ENCODE results near the gene MAGEB2. TPM values are rescaled to one million over a fixed set of nuclear protein-coding genes. Genes with fewer than 3 reads are reported as not detected.

The MAGEB2 gene
- total RNA-seq, 1 experiment from 2014 or later: 0.13 TPM

GRCh38 chrX:30253257-30253656 lies 37.9 kb downstream of the MAGEB2 start:
- no peak overlapping the region for H3K18ac ChIP-seq (ENCODE audit: insufficient read length, low read depth, low read length)
- H3K56ac ChIP-seq (ENCODE audit: insufficient read length, low read depth, low read length): no peak overlapping the region
- peaks cover 35 to 83% of the 10 kb centered on the region in 2 experiments for H3K9me3 Mint-ChIP-seq
- H2AK5ac ChIP-seq (ENCODE audit: insufficient read length, low read length): no peak overlapping the region
- H2BK20ac ChIP-seq (ENCODE audit: low read depth, low read length, poor library complexity, severe bottlenecking): no peak overlapping the region
- H3K14ac ChIP-seq (ENCODE audit: insufficient read depth, low read length): no peak overlapping the region
- TF ChIP-seq, protein P1, sequence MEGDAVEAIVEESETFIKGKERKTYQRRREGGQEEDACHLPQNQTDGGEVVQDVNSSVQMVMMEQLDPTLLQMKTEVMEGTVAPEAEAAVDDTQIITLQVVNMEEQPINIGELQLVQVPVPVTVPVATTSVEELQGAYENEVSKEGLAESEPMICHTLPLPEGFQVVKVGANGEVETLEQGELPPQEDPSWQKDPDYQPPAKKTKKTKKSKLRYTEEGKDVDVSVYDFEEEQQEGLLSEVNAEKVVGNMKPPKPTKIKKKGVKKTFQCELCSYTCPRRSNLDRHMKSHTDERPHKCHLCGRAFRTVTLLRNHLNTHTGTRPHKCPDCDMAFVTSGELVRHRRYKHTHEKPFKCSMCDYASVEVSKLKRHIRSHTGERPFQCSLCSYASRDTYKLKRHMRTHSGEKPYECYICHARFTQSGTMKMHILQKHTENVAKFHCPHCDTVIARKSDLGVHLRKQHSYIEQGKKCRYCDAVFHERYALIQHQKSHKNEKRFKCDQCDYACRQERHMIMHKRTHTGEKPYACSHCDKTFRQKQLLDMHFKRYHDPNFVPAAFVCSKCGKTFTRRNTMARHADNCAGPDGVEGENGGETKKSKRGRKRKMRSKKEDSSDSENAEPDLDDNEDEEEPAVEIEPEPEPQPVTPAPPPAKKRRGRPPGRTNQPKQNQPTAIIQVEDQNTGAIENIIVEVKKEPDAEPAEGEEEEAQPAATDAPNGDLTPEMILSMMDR (conservative IDR thresholded peaks at IDR 0.05): no peak
- no peaks in the 10 kb centered on the region for H3K4me1 ChIP-seq (ENCODE audit: insufficient read depth, low read length)
- no peak overlapping the region for H2BK15ac ChIP-seq (ENCODE audit: low read depth, low read length)
- H3K27me3 ChIP-seq (ENCODE audit: insufficient read depth, low read length): no peaks in the 10 kb centered on the region
- no CpG with 5 or more reads among the region's 1 CpG for WGBS (ENCODE audit: extremely low coverage, insufficient read length, low lambda C conversion rate)
- no peak overlapping the region for H3K4me3 Mint-ChIP-seq
- H3K79me2 ChIP-seq (ENCODE audit: insufficient read depth, low read length): no peaks in the 10 kb centered on the region
- H3K27ac Mint-ChIP-seq: no peak overlapping the region
- no peak overlapping the region for H2BK120ac ChIP-seq (ENCODE audit: low read depth, low read length, poor library complexity, severe bottlenecking)
- peaks cover 15% of the 10 kb centered on the region for H3K9me3 ChIP-seq (ENCODE audit: control insufficient read depth, low read depth, low read length)
- no peak overlapping the region for H4K8ac ChIP-seq (replicated peaks; ENCODE audit: insufficient read length, low read depth, low read length)
- no peak overlapping the region for H3K27ac ChIP-seq (ENCODE audit: insufficient read length, low read depth, low read length)
- H2BK12ac ChIP-seq (ENCODE audit: insufficient read length, low read depth, low read length): no peak overlapping the region
- H3K27me3 Mint-ChIP-seq (ENCODE audit: low read depth): peaks cover 4% of the 10 kb centered on the region; the same call in 1 of the 2 replicates
- no peaks in the 10 kb centered on the region for H3K79me1 ChIP-seq (ENCODE audit: insufficient read depth, low read depth, low read length, poor library complexity, severe bottlenecking)
- H3K9ac ChIP-seq (ENCODE audit: extremely low read depth, insufficient read length, low read length): no peak overlapping the region
- H2BK5ac ChIP-seq (ENCODE audit: insufficient read length, low read length): no peak overlapping the region
- H3T11ph ChIP-seq (ENCODE audit: low read length): no peak overlapping the region
- H3K23me2 ChIP-seq (ENCODE audit: insufficient read length, low read depth, low read length, poor library complexity, severe bottlenecking): no peaks in the 10 kb centered on the region
- no peak overlapping the region for H2AFZ ChIP-seq (ENCODE audit: low read length)
- H3K36me3 Mint-ChIP-seq (ENCODE audit: insufficient read depth in 1 of 3, low read depth in 3 of 3): peaks cover 26 to 31% (median 28%) of the 10 kb centered on the region in 3 experiments
- H3K4me1 Mint-ChIP-seq: no peaks in the 10 kb centered on the region
- no peak overlapping the region for H3K4ac ChIP-seq (ENCODE audit: low read depth, low read length)
- H4K5ac ChIP-seq (ENCODE audit: insufficient read length, low read depth, low read length): no peak overlapping the region
- no peak for DNase-seq
- H4K91ac ChIP-seq (ENCODE audit: insufficient read length, low read depth, low read length): no peak overlapping the region
- no peak overlapping the region for H3K23ac ChIP-seq (ENCODE audit: insufficient read length, low read depth, low read length)
- no peak overlapping the region for H3K4me2 ChIP-seq (ENCODE audit: insufficient read depth, insufficient read length, low read length)
- no peaks in the 10 kb centered on the region for H4K20me1 ChIP-seq (ENCODE audit: control insufficient read depth, insufficient read depth, insufficient read length)

Measured in H9 (cell line).